Measurements from ENCODE around the gene INSYN2A.

INSYN2A gene

GRCh38 chr10:127193125-127193524, 3.3 kb downstream of the INSYN2A start:
- TF ChIP-seq EZH2 (IDR thresholded peaks at IDR 0.05) (no peak), POLR2AphosphoS5 (IDR thresholded peaks at IDR 0.05; ENCODE audit: borderline replicate concordance, low read depth, low read length) (no peak), FOXP2 (optimal IDR thresholded peaks at IDR 0.05; ENCODE audit: control extremely low read depth, extremely low read length, insufficient read depth) (no peak)
- H3K9ac ChIP-seq (ENCODE audit: insufficient read length) = no peak overlapping the region
- no peaks in the 10 kb centered on the region for H3K9me3 ChIP-seq (ENCODE audit: low read depth, low read length)
- H3K36me3 ChIP-seq (ENCODE audit: insufficient read depth, low read length) = no peaks in the 10 kb centered on the region
- DNase-seq (ENCODE audit: low read depth, low spot score) = no peak
- H3K27ac ChIP-seq = no peak overlapping the region
- no peak overlapping the region for H3K4me3 ChIP-seq

GRCh38 chr10:127190427-127190826, 6.0 kb downstream of the INSYN2A start:
- H3K27ac ChIP-seq = no peak overlapping the region
- H3K36me3 ChIP-seq (ENCODE audit: insufficient read depth, low read length) = no peaks in the 10 kb centered on the region
- no peak overlapping the region for H3K9ac ChIP-seq (ENCODE audit: insufficient read length)
- H3K9me3 ChIP-seq (ENCODE audit: low read depth, low read length) = no peaks in the 10 kb centered on the region
- no peak for DNase-seq (ENCODE audit: low read depth, low spot score)
- H3K4me3 ChIP-seq = no peak overlapping the region
- TF ChIP-seq POLR2AphosphoS5 (IDR thresholded peaks at IDR 0.05; ENCODE audit: borderline replicate concordance, low read depth, low read length) (no peak), FOXP2 (optimal IDR thresholded peaks at IDR 0.05; ENCODE audit: control extremely low read depth, extremely low read length, insufficient read depth) (no peak), EZH2 (IDR thresholded peaks at IDR 0.05) (no peak)

- TF ChIP-seq EZH2 (IDR thresholded peaks at IDR 0.05) = no peak
- TF ChIP-seq POLR2AphosphoS5 (IDR thresholded peaks at IDR 0.05; ENCODE audit: borderline replicate concordance, low read depth, low read length) = no peak
- TF ChIP-seq FOXP2 (optimal IDR thresholded peaks at IDR 0.05; ENCODE audit: control extremely low read depth, extremely low read length, insufficient read depth) = no peak
- no peak overlapping the region for H3K27ac ChIP-seq
- no peak for DNase-seq (ENCODE audit: low read depth, low spot score)
- no peaks in the 10 kb centered on the region for H3K36me3 ChIP-seq (ENCODE audit: insufficient read depth, low read length)
- H3K4me3 ChIP-seq = no peak overlapping the region
- H3K9ac ChIP-seq (ENCODE audit: insufficient read length) = no peak overlapping the region
- no peaks in the 10 kb centered on the region for H3K9me3 ChIP-seq (ENCODE audit: low read depth, low read length)
Observed at GRCh38 chr10:127189226-127189625, 7.2 kb downstream of the INSYN2A start.

- H3K36me3 ChIP-seq (ENCODE audit: insufficient read depth, low read length) = no peaks in the 10 kb centered on the region
- DNase-seq (ENCODE audit: low read depth, low spot score) = no peak
- H3K9ac ChIP-seq (ENCODE audit: insufficient read length) = no peak overlapping the region
- H3K27ac ChIP-seq = no peak overlapping the region
- H3K9me3 ChIP-seq (ENCODE audit: low read depth, low read length) = no peaks in the 10 kb centered on the region
- TF ChIP-seq POLR2AphosphoS5 (IDR thresholded peaks at IDR 0.05; ENCODE audit: borderline replicate concordance, low read depth, low read length) (no peak), EZH2 (IDR thresholded peaks at IDR 0.05) (no peak), FOXP2 (optimal IDR thresholded peaks at IDR 0.05; ENCODE audit: control extremely low read depth, extremely low read length, insufficient read depth) (no peak)
- H3K4me3 ChIP-seq = no peak overlapping the region
Observed at GRCh38 chr10:127186813-127187212, 9.6 kb downstream of the INSYN2A start.

DNA sequence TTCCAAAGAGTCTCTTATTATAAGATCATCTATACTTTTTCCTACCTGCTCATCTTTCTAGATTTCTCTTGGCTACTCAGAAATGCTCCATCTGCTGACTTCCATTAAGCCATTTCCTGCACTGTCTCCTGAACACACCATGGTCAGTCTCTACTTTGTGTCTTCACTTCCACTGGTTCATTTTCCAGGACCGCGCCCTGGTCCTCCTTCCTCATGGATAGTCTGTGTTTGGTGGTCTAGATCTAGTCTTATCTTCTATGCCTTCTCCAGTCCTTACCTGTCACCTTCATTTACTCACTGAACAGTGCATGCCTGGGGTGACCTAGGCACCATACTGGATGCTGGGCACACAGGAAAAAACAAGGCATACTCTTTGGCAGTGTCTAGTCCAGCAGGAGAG, 11.8 kb downstream of the INSYN2A start:
- Histone ChIP-seq H3K4me3 (no peak overlapping the region), H3K9me3 (ENCODE audit: low read depth, low read length) (no peaks in the 10 kb centered on the region), H3K9ac (ENCODE audit: insufficient read length) (no peak overlapping the region), H3K27ac (no peak overlapping the region), H3K36me3 (ENCODE audit: insufficient read depth, low read length) (no peaks in the 10 kb centered on the region)
- DNase-seq (ENCODE audit: low read depth, low spot score) = no peak
- TF ChIP-seq POLR2AphosphoS5 (IDR thresholded peaks at IDR 0.05; ENCODE audit: borderline replicate concordance, low read depth, low read length) = no peak
- TF ChIP-seq EZH2 (IDR thresholded peaks at IDR 0.05) = no peak
- TF ChIP-seq FOXP2 (optimal IDR thresholded peaks at IDR 0.05; ENCODE audit: control extremely low read depth, extremely low read length, insufficient read depth) = no peak

- Histone ChIP-seq H3K4me3 (no peak overlapping the region), H3K36me3 (ENCODE audit: insufficient read depth, low read length) (no peaks in the 10 kb centered on the region), H3K9ac (ENCODE audit: insufficient read length) (no peak overlapping the region), H3K27ac (no peak overlapping the region), H3K9me3 (ENCODE audit: low read depth, low read length) (no peaks in the 10 kb centered on the region)
- DNase-seq (ENCODE audit: low read depth, low spot score) = no peak
- TF ChIP-seq EZH2 (IDR thresholded peaks at IDR 0.05) (no peak), FOXP2 (optimal IDR thresholded peaks at IDR 0.05; ENCODE audit: control extremely low read depth, extremely low read length, insufficient read depth) (no peak), POLR2AphosphoS5 (IDR thresholded peaks at IDR 0.05; ENCODE audit: borderline replicate concordance, low read depth, low read length) (no peak)
Observed at GRCh38 chr10:127182161-127182560, 14.2 kb downstream of the INSYN2A start.

GRCh38 chr10:127179612-127180250, 16.7 kb downstream of the INSYN2A start:
- no peak overlapping the region for H3K27ac ChIP-seq
- DNase-seq (ENCODE audit: low read depth, low spot score) = no peak
- H3K36me3 ChIP-seq (ENCODE audit: insufficient read depth, low read length) = no peaks in the 10 kb centered on the region
- no peak overlapping the region for H3K4me3 ChIP-seq
- no peak for TF ChIP-seq POLR2AphosphoS5 (IDR thresholded peaks at IDR 0.05; ENCODE audit: borderline replicate concordance, low read depth, low read length)
- no peak for TF ChIP-seq EZH2 (IDR thresholded peaks at IDR 0.05)
- TF ChIP-seq FOXP2 (optimal IDR thresholded peaks at IDR 0.05; ENCODE audit: control extremely low read depth, extremely low read length, insufficient read depth) = no peak
- H3K9ac ChIP-seq (ENCODE audit: insufficient read length) = no peak overlapping the region
- no peaks in the 10 kb centered on the region for H3K9me3 ChIP-seq (ENCODE audit: low read depth, low read length)

- no peaks in the 10 kb centered on the region for H3K36me3 ChIP-seq (ENCODE audit: insufficient read depth, low read length)
- H3K27ac ChIP-seq = no peak overlapping the region
- no peak overlapping the region for H3K4me3 ChIP-seq
- no peaks in the 10 kb centered on the region for H3K9me3 ChIP-seq (ENCODE audit: low read depth, low read length)
- H3K9ac ChIP-seq (ENCODE audit: insufficient read length) = no peak overlapping the region
- TF ChIP-seq EZH2 (IDR thresholded peaks at IDR 0.05) (no peak), POLR2AphosphoS5 (IDR thresholded peaks at IDR 0.05; ENCODE audit: borderline replicate concordance, low read depth, low read length) (no peak), FOXP2 (optimal IDR thresholded peaks at IDR 0.05; ENCODE audit: control extremely low read depth, extremely low read length, insufficient read depth) (no peak)
- DNase-seq (ENCODE audit: low read depth, low spot score) = no peak
Observed at GRCh38 chr10:127176649-127177048, 19.7 kb downstream of the INSYN2A start.

Data from SK-N-MC (cell line).